NCI-H1105 (cell line): ENCODE data around the gene ITK.
"Not testable (repeated sequence)": the region's sequence is repeated elsewhere in the genome, so short reads cannot be mapped to it uniquely, and the experiment has no call there.

Experiments
- DNase-seq: peaks from one replicate; lab custom pipeline; 2025; lab: John Stamatoyannopoulos, UW

The ITK gene

GRCh38 chr5:157212307-157212706 lies 31.7 kb downstream of the ITK start:
- DNase-seq = no peak

- DNase-seq = no peak
Measured at GRCh38 chr5:157213527-157214243, 33.0 kb downstream of the ITK start.

GRCh38 chr5:157214415-157214814 lies 33.8 kb downstream of the ITK start:
- DNase-seq = no peak

GRCh38 chr5:157214861-157215513 lies 34.3 kb downstream of the ITK start:
- no peak for DNase-seq

- no peak for DNase-seq
Measured at GRCh38 chr5:157215514-157216167, 35.0 kb downstream of the ITK start.

GRCh38 chr5:157216391-157217142 lies 35.9 kb downstream of the ITK start:
- no peak for DNase-seq

- no peak for DNase-seq
Measured at GRCh38 chr5:157217289-157218024, 36.8 kb downstream of the ITK start.

- DNase-seq = no peak
Measured at GRCh38 chr5:157219491-157220271, 39.0 kb downstream of the ITK start.

GRCh38 chr5:157221959-157222358 lies 41.3 kb downstream of the ITK start:
- DNase-seq = no peak

- no peak for DNase-seq
Measured at GRCh38 chr5:157222506-157223230, 42.0 kb downstream of the ITK start.

GRCh38 chr5:157225469-157226422 lies 45.1 kb downstream of the ITK start:
- no peak for DNase-seq

- no peak for DNase-seq
Measured at GRCh38 chr5:157230610-157231009, 50.0 kb downstream of the ITK start.

GRCh38 chr5:157232706-157233105 lies 52.1 kb downstream of the ITK start:
- DNase-seq = no peak

- no peak for DNase-seq
Measured at GRCh38 chr5:157233515-157233914, 52.9 kb downstream of the ITK start.

- DNase-seq = no peak
Measured at GRCh38 chr5:157236423-157236822, 55.8 kb downstream of the ITK start.

GRCh38 chr5:157241483-157241882 lies 60.8 kb downstream of the ITK start:
- DNase-seq = no peak

- not testable (repeated sequence) for DNase-seq
Measured at GRCh38 chr5:157244704-157245103, 64.1 kb downstream of the ITK start.

- DNase-seq = no peak
Measured at GRCh38 chr5:157245476-157245875, 64.8 kb downstream of the ITK start.

GRCh38 chr5:157245886-157246285 lies 65.2 kb downstream of the ITK start:
- DNase-seq = no peak
